Endothelial cell of umbilical vein (primary cell): ENCODE measurements around the gene ETS1. TPM values are rescaled to one million over a fixed set of nuclear protein-coding genes. Genes with fewer than 3 reads are reported as not detected.
A peak's percentile ranks its signal among the peaks of the same experiment; 100 is the strongest.

Source experiments
- BruUV-seq: library from RNA; stranded (reverse); fragments of 400-500 nt; replicated peaks from 2 replicates; lab custom pipeline; 2021; lab: Mats Ljungman, UMichigan
- CTCF ChIA-PET: fragments of 300-600, 350-600 bp; sonication (Branson Sonifier 250); formaldehyde crosslinking; loops from one replicate; lab custom pipeline; 2021; ENCODE audit warnings: antibody characterized with exemption, inconsistent platforms; lab: Charles Lee
- POLR2A ChIA-PET: fragments of 300-600, 350-600 bp; sonication (Branson Sonifier 250); formaldehyde crosslinking; loops from one replicate; lab custom pipeline; 2021; ENCODE audit warnings: antibody characterized with exemption, inconsistent platforms; lab: Charles Lee
- DNase-seq: peaks from one replicate; pipeline ENCODE4 v3.0.0-alpha.2; 2011; ENCODE audit warnings: low read depth, low spot score
- FAIRE-seq: peaks from 2 replicates; lab custom pipeline; 2011; peaks lifted over from hg19 to GRCh38; lab: Jason Lieb, UNC
- H2AFZ ChIP-seq: 2 replicates; pipeline ENCODE4 v1.6.0; 2012; ENCODE audit warnings: low read depth, low read length, control low read depth, inconsistent platforms
- H3K27ac ChIP-seq: 2 replicates; pipeline ENCODE4 v1.5.1; 2011; ENCODE audit warnings: low read depth, mild to moderate bottlenecking, control low read depth, low read length, moderate library complexity; ENCODE audit not compliant: insufficient read depth
- H3K27me3 ChIP-seq, 2 experiments: 2 replicates each; pipeline versions ENCODE4 v1.6.0 to v1.6.1; 2011; ENCODE audit warnings: low read length in 2 of 2, mixed read lengths in 1 of 2; ENCODE audit not compliant: control insufficient read depth in 2 of 2, insufficient read depth in 2 of 2
- H3K36me3 ChIP-seq, 2 experiments: 2 replicates in 1 of 2; 3 replicates in 1 of 2; pipeline ENCODE4 v1.5.1; 2011; ENCODE audit warnings: low read length in 2 of 2, mild to moderate bottlenecking in 1 of 2, moderate library complexity in 1 of 2; ENCODE audit not compliant: control insufficient read depth in 2 of 2, insufficient read depth in 2 of 2; ENCODE audit errors: extremely low read depth in 1 of 2
- H3K4me1 ChIP-seq: 3 replicates; pipeline ENCODE4 v1.5.1; 2011; ENCODE audit warnings: mild to moderate bottlenecking, low read length; ENCODE audit not compliant: control insufficient read depth, insufficient read depth; ENCODE audit errors: extremely low read depth
- H3K4me2 ChIP-seq: 2 replicates; pipeline ENCODE4 v1.6.1; 2011; ENCODE audit warnings: low read length, control low read depth, mixed read lengths; ENCODE audit not compliant: insufficient read depth
- H3K4me3 ChIP-seq, 3 experiments: fragments of 200-600 bp in 1 of 3; sonication (generic), shearing (Covaris generic) in 1 of 3; replicated peaks in 1 of 3; 2 replicates each; pipeline ENCODE4 v1.5.1; 2011 to 2016; ENCODE audit warnings: control low read depth in 3 of 3, low read length in 3 of 3, mild to moderate bottlenecking in 2 of 3, inconsistent platforms in 1 of 3, low read depth in 1 of 3, moderate library complexity in 1 of 3; ENCODE audit not compliant: insufficient read depth in 1 of 3
- H3K79me2 ChIP-seq: 2 replicates; pipeline ENCODE4 v1.6.0; 2012; ENCODE audit warnings: low read length, inconsistent platforms; ENCODE audit not compliant: control insufficient read depth, insufficient read depth
- H3K9ac ChIP-seq: replicated peaks from 2 replicates; pipeline ENCODE3; 2011; ENCODE audit warnings: low read length, control low read depth; ENCODE audit not compliant: insufficient read depth; ENCODE audit errors: extremely low read depth
- H3K9me1 ChIP-seq: replicated peaks from 3 replicates; pipeline ENCODE4 v1.6.0; 2011; ENCODE audit warnings: mild to moderate bottlenecking, low read length; ENCODE audit not compliant: control insufficient read depth, insufficient read depth; ENCODE audit errors: extremely low read depth
- H3K9me3 ChIP-seq: replicated peaks from 2 replicates; pipeline ENCODE4 v1.5.1; 2012; ENCODE audit warnings: low read length, inconsistent platforms; ENCODE audit not compliant: control insufficient read depth, insufficient read depth
- H4K20me1 ChIP-seq: replicated peaks from 2 replicates; pipeline ENCODE3; 2011; ENCODE audit warnings: mild to moderate bottlenecking, low read length; ENCODE audit not compliant: control insufficient read depth, insufficient read depth; ENCODE audit errors: extremely low read depth
- CTCF ChIP-seq, 2 donors: IDR thresholded peaks; 1 replicate in 1 of 2; 2 replicates in 1 of 2; pipeline ENCODE4 v1.5.1; 2011; ENCODE audit warnings: low read length in 2 of 2, mild to moderate bottlenecking in 2 of 2, moderate library complexity in 2 of 2, control low read depth in 1 of 2, inconsistent platforms in 1 of 2, low read depth in 1 of 2; ENCODE audit not compliant: insufficient read depth in 1 of 2; ENCODE audit errors: extremely low read depth in 1 of 2
- EZH2 ChIP-seq: IDR thresholded peaks from 2 replicates; pipeline ENCODE4 v1.6.1; 2012; ENCODE audit warnings: borderline replicate concordance, low read depth, mild to moderate bottlenecking, moderate library complexity, low read length, inconsistent platforms; ENCODE audit not compliant: severe bottlenecking
- FOS ChIP-seq: IDR thresholded peaks from 2 replicates; pipeline ENCODE4 v1.6.1; 2011; ENCODE audit warnings: mild to moderate bottlenecking, low read length, moderate library complexity, borderline replicate concordance; ENCODE audit not compliant: insufficient read depth
- GATA2 ChIP-seq: IDR thresholded peaks from 2 replicates; pipeline ENCODE4 v1.7.0; 2011; ENCODE audit warnings: low read depth, mild to moderate bottlenecking, moderate library complexity, mixed read lengths, low read length; ENCODE audit not compliant: insufficient read length, insufficient read depth
- JUN ChIP-seq: IDR thresholded peaks from 2 replicates; pipeline ENCODE4 v1.6.1; 2011; ENCODE audit warnings: borderline replicate concordance, low read depth; ENCODE audit not compliant: insufficient read length, insufficient read depth
- MAX ChIP-seq: IDR thresholded peaks from 2 replicates; pipeline ENCODE4 v1.6.1; 2011; ENCODE audit not compliant: insufficient read depth, insufficient read length
- MYC ChIP-seq: IDR thresholded peaks from one replicate; pipeline ENCODE4 v1.6.1; 2011; ENCODE audit warnings: mild to moderate bottlenecking, low read depth, low read length
- POLR2A ChIP-seq: IDR thresholded peaks from 2 replicates; pipeline ENCODE4 v1.6.1; 2012; ENCODE audit warnings: low read depth, mild to moderate bottlenecking, control low read depth, low read length
- POLR2AphosphoS5 ChIP-seq: IDR thresholded peaks from 2 replicates; pipeline ENCODE4 v1.6.1; 2012; ENCODE audit warnings: low read depth, mild to moderate bottlenecking, control low read depth, low read length, moderate library complexity; ENCODE audit not compliant: insufficient read depth
- dilution Hi-C: fragments of 300-500 bp; cut with MboI; formaldehyde crosslinking; loops from one replicate; pipeline ENCODE4 v1.15.0; 2019; ENCODE audit warnings: low sequenced_read_pairs; ENCODE audit not compliant: extremely low pct_ligation_motif_present
- intact Hi-C: fragments of 100-400 bp; cut with micrococcal nuclease; formaldehyde crosslinking; loops from one replicate; pipeline ENCODE4 v1.10.0; 2022
- polyA plus RNA-seq, 4 experiments: library from polyadenylated mRNA; depleted of rRNA in 3 of 4; stranded (reverse) in 3 of 4; unstranded in 1 of 4; fragments of >200 nt; gene quantifications; 2 replicates each; pipeline versions ENCODE4 v1.2.1 to v1.2.3, GENCODE V29; 2011 to 2012; ENCODE audit warnings: missing spikeins in 1 of 4
- total RNA-seq: library from RNA; stranded (reverse); gene quantifications from 2 replicates; pipeline ENCODE4 v1.2.3, GENCODE V29; 2021

Gene ETS1
- total and polyA plus RNA-seq, 2 donors (not counting 3 experiments of a cell fraction or from before 2014, with no cell fraction given) = 34.2 to 115 TPM

- peaks cover 22 to 49% of the 10 kb centered on the region in 2 experiments for H3K36me3 ChIP-seq
- dilution Hi-C loops = no loop called here
Measured at GRCh38 chr11:128482512-128483191, 104.7 kb downstream of the ETS1 start.

GRCh38 chr11:128482092-128482491 lies 105.3 kb downstream of the ETS1 start:
- H3K79me2 ChIP-seq = peaks cover 35% of the 10 kb centered on the region
- H4K20me1 ChIP-seq = no peaks in the 10 kb centered on the region
- dilution Hi-C loops = no loop called here
- no peak overlapping the region for H3K9ac ChIP-seq
- no peak for TF ChIP-seq GATA2
- TF ChIP-seq CTCF (IDR thresholded peaks at IDR 0.05; ENCODE audit: extremely low read depth in 1 of 2, insufficient read depth in 1 of 2, low read depth in 1 of 2, low read length in 2 of 2) = no peak
- TF ChIP-seq FOS = no peak
- TF ChIP-seq EZH2 = no peak
- TF ChIP-seq MYC = no peak
- TF ChIP-seq POLR2AphosphoS5 = no peak
- no peak for TF ChIP-seq JUN
- no peak for TF ChIP-seq POLR2A
- no peak for TF ChIP-seq MAX
- no peaks in the 10 kb centered on the region for H3K27me3 ChIP-seq
- peaks cover 22 to 51% of the 10 kb centered on the region in 2 experiments for H3K36me3 ChIP-seq
- H3K4me2 ChIP-seq = no peak overlapping the region
- DNase-seq (no peak), FAIRE-seq (no peak)
- ChIA-PET CTCF (interaction anchor here (1.1 to 5.1 kb wide), 3 partner anchors 15 to 149 kb away, joined by 3 to 25 read pairs (median 3); no protein-coding TSS in a partner anchor), POLR2A (no interaction called here)
- H3K9me1 ChIP-seq = no peaks in the 10 kb centered on the region
- BruUV-seq = no TSS peak
- H3K9me3 ChIP-seq = no peaks in the 10 kb centered on the region
- intact Hi-C loops = no loop called here
- H3K27ac ChIP-seq = peak overlapping the region; percentile 4
- peaks cover 4% of the 10 kb centered on the region for H3K4me1 ChIP-seq
- no peak overlapping the region for H3K4me3 ChIP-seq
- no peak overlapping the region for H2AFZ ChIP-seq

More at GRCh38 chr11:128482512-128483191, 104.7 kb downstream of the ETS1 start:
- Histone ChIP-seq H3K27ac (peak overlapping the region; percentile 4), H3K4me1 (peaks cover 4% of the 10 kb centered on the region), H3K4me3 (no peak overlapping the region), H3K9me1 (no peaks in the 10 kb centered on the region), H3K9me3 (no peaks in the 10 kb centered on the region), H3K27me3 (no peaks in the 10 kb centered on the region), H4K20me1 (no peaks in the 10 kb centered on the region), H3K9ac (no peak overlapping the region), H3K4me2 (no peak overlapping the region), H2AFZ (no peak overlapping the region), H3K79me2 (peaks cover 30% of the 10 kb centered on the region)
- intact Hi-C loops = no loop called here
- TF ChIP-seq JUN = no peak
- TF ChIP-seq POLR2AphosphoS5 = no peak
- TF ChIP-seq MYC = no peak
- ChIA-PET CTCF (interaction anchor here (1.1 to 5.1 kb wide), 2 partner anchors 19 to 148 kb away, joined by 3 to 25 read pairs; no protein-coding TSS in a partner anchor), POLR2A (no interaction called here)
- BruUV-seq = no TSS peak
- FAIRE-seq = no peak
- no peak for DNase-seq
